ENCODE data around the gene RNF212B. TPM values are rescaled to one million over a fixed set of nuclear protein-coding genes. Genes with fewer than 3 reads are reported as not detected.

Gene RNF212B
- total and polyA plus RNA-seq, 2 donors (not counting 3 experiments of a cell fraction or from before 2014, with no cell fraction given) = not detected

GRCh38 chr14:23308721-23309445 is 71.1 kb downstream of the RNF212B start:
- Histone ChIP-seq H3K27me3 (ENCODE audit: control insufficient read depth in 2 of 2, insufficient read depth in 2 of 2, low read length in 2 of 2) (no peaks in the 10 kb centered on the region), H2AFZ (ENCODE audit: low read depth, low read length) (no peak overlapping the region), H4K20me1 (replicated peaks; ENCODE audit: control insufficient read depth, extremely low read depth, insufficient read depth, low read length) (no peaks in the 10 kb centered on the region), H3K4me2 (ENCODE audit: insufficient read depth, low read length) (no peak overlapping the region), H3K36me3 (ENCODE audit: control insufficient read depth in 2 of 2, extremely low read depth in 1 of 2, insufficient read depth in 2 of 2, low read length in 2 of 2) (peaks cover 0 to 12% of the 10 kb centered on the region in 2 experiments), H3K79me2 (ENCODE audit: control insufficient read depth, insufficient read depth, low read length) (peaks cover 50% of the 10 kb centered on the region), H3K4me3 (replicated peaks in 1 of 3; ENCODE audit: insufficient read depth in 1 of 3, low read depth in 1 of 3, low read length in 3 of 3) (no peak overlapping the region), H3K9ac (replicated peaks; ENCODE audit: extremely low read depth, insufficient read depth, low read length) (no peak overlapping the region), H3K9me1 (replicated peaks; ENCODE audit: control insufficient read depth, extremely low read depth, insufficient read depth, low read length) (no peaks in the 10 kb centered on the region), H3K4me1 (ENCODE audit: control insufficient read depth, extremely low read depth, insufficient read depth, low read length) (peaks cover 25% of the 10 kb centered on the region), H3K27ac (ENCODE audit: insufficient read depth, low read depth, low read length) (no peak overlapping the region), H3K9me3 (replicated peaks; ENCODE audit: control insufficient read depth, insufficient read depth, low read length) (no peaks in the 10 kb centered on the region)
- no peak for FAIRE-seq
- DNase-seq (ENCODE audit: low read depth, low spot score) = no peak
- no TSS peak for BruUV-seq (replicated peaks)
- ChIA-PET POLR2A (no interaction called here), CTCF (interaction anchor here (3.2 kb wide), 1 partner anchor 13 kb away, joined by 17 read pairs; the partner anchor contains the start of gene PABPN1)
- dilution Hi-C loops (cut with MboI; ENCODE audit: extremely low pct_ligation_motif_present, low sequenced_read_pairs) (no loop called here), intact Hi-C loops (cut with micrococcal nuclease) (no loop called here)
- TF ChIP-seq EZH2 (IDR thresholded peaks at IDR 0.05; ENCODE audit: borderline replicate concordance, low read depth, low read length, severe bottlenecking) (no peak), POLR2A (IDR thresholded peaks at IDR 0.05; ENCODE audit: low read depth, low read length) (no peak), MAX (IDR thresholded peaks at IDR 0.05; ENCODE audit: insufficient read depth, insufficient read length) (no peak), MYC (IDR thresholded peaks at IDR 0.05; ENCODE audit: low read depth, low read length) (no peak), GATA2 (IDR thresholded peaks at IDR 0.05; ENCODE audit: insufficient read depth, insufficient read length, low read depth, low read length) (no peak), POLR2AphosphoS5 (IDR thresholded peaks at IDR 0.05; ENCODE audit: insufficient read depth, low read depth, low read length) (no peak), FOS (IDR thresholded peaks at IDR 0.05; ENCODE audit: borderline replicate concordance, insufficient read depth, low read length) (no peak), CTCF (IDR thresholded peaks at IDR 0.05; ENCODE audit: extremely low read depth in 1 of 2, insufficient read depth in 1 of 2, low read depth in 1 of 2, low read length in 2 of 2) (no peak)

Measured in endothelial cell of umbilical vein (primary cell).